T-helper 2 cell treated with Interferon-gamma antibody and Interleukin-4, amounts not matched to agents 100 ng/mL and 5 ng/mL, for 36 hours (primary cell): ENCODE data around the gene CEBPZOS. TPM values are rescaled to one million over a fixed set of nuclear protein-coding genes. Genes with fewer than 3 reads are reported as not detected.

Experiments used
- intact Hi-C: fragments of 100-400 bp; cut with micrococcal nuclease; formaldehyde crosslinking; loops from one replicate; pipeline ENCODE4 v1.15.1; 2023
- total RNA-seq: library from RNA; stranded (reverse); gene quantifications from 2 replicates; pipeline ENCODE4 v1.2.3, GENCODE V29; 2022

CEBPZOS gene
- total RNA-seq, 1 donor from 2014 or later = 38.9 TPM

GRCh38 chr2:37230581-37230980, 34.3 kb downstream of the CEBPZOS start:
- intact Hi-C loops = loop anchor here (2.0 to 5.0 kb wide), 4 partner anchors 74 to 148 kb away; partner anchors contain the start of genes EIF2AK2, GPATCH11, HEATR5B and PRKD3

GRCh38 chr2:37231241-37232130, 35.2 kb downstream of the CEBPZOS start, which contains the start of the genes CEBPZ and NDUFAF7:
CEBPZ (minus strand) TSS chr2:37231596; CDS start chr2:37231567, 29 bp downstream.
NDUFAF7 (plus strand) TSS chr2:37231658; CDS start chr2:37231706, 48 bp downstream.
- intact Hi-C loops = loop anchor here (1.0 to 5.0 kb wide), 6 partner anchors 35 to 265 kb away; partner anchors contain the start of genes CEBPZOS, EIF2AK2, GPATCH11 and HEATR5B

- intact Hi-C loops = loop anchor here (1.0 to 5.0 kb wide), 4 partner anchors 36 to 150 kb away; partner anchors contain the start of genes CEBPZOS, GPATCH11, HEATR5B and PRKD3
These were observed 36.0 kb downstream of the CEBPZOS start for GRCh38 chr2:37232131-37232933.

GRCh38 chr2:37243435-37243834, 47.1 kb downstream of the CEBPZOS start:
- intact Hi-C loops = no loop called here

GRCh38 chr2:37244017-37244416, 47.7 kb downstream of the CEBPZOS start:
- intact Hi-C loops = no loop called here

- intact Hi-C loops = no loop called here
These were observed 48.5 kb downstream of the CEBPZOS start for GRCh38 chr2:37244755-37245154.

GRCh38 chr2:37246205-37246604, 49.9 kb downstream of the CEBPZOS start:
- intact Hi-C loops = no loop called here

GRCh38 chr2:37250869-37251740, 54.8 kb downstream of the CEBPZOS start:
- intact Hi-C loops = no loop called here

Other genes with a start within 250 kb of the CEBPZOS start
- gene STRN, start 230.0 kb upstream of the CEBPZOS start, total RNA-seq = 34.5 and 35.2 TPM in 2 replicates
- 22.1 and 23.4 TPM in 2 replicates for gene HEATR5B, start 112.1 kb upstream of the CEBPZOS start, total RNA-seq
- gene GPATCH11, start 112.0 kb upstream of the CEBPZOS start, total RNA-seq = 13.0 and 15.7 TPM in 2 replicates
- 56.5 and 59.0 TPM in 2 replicates for gene EIF2AK2, start 39.5 kb upstream of the CEBPZOS start, total RNA-seq
- gene SULT6B1, start 7.8 kb upstream of the CEBPZOS start, total RNA-seq = not detected in 2 replicates
- 44.3 and 49.9 TPM in 2 replicates for gene CEBPZ, start 35.1 kb downstream of the CEBPZOS start, total RNA-seq
- gene NDUFAF7, start 35.2 kb downstream of the CEBPZOS start, total RNA-seq = 19.6 and 20.2 TPM in 2 replicates
- 11.1 TPM in 2 replicates for gene PRKD3, start 128.3 kb downstream of the CEBPZOS start, total RNA-seq
- gene QPCT, start 148.1 kb downstream of the CEBPZOS start, total RNA-seq = 0.18 TPM in 1 of 2 replicates, not detected in the other